Subcutaneous abdominal adipose tissue (tissue), 5 donors: ENCODE results near the gene UNKL.

ENCODE experiments used
- H3K27ac ChIP-seq: one replicate; pipeline ENCODE4 v1.7.0; 2013; ENCODE audit warnings: low read depth, mild to moderate bottlenecking, inconsistent platforms, low read length, moderate library complexity
- H3K27me3 ChIP-seq, 5 donors: one replicate each; pipeline ENCODE4 v1.7.0; 2013; ENCODE audit warnings: low read length in 5 of 5, inconsistent platforms in 1 of 5; ENCODE audit not compliant: control insufficient read depth in 5 of 5, insufficient read depth in 4 of 5
- H3K36me3 ChIP-seq, 5 donors: one replicate each; pipeline ENCODE4 v1.7.0; 2013; ENCODE audit warnings: low read length in 5 of 5; ENCODE audit not compliant: control insufficient read depth in 5 of 5, insufficient read depth in 5 of 5
- H3K4me1 ChIP-seq, 5 donors: one replicate each; pipeline ENCODE4 v1.7.0; 2013; ENCODE audit warnings: low read length in 5 of 5, mild to moderate bottlenecking in 3 of 5, moderate library complexity in 1 of 5; ENCODE audit not compliant: control insufficient read depth in 5 of 5, insufficient read depth in 5 of 5
- H3K4me3 ChIP-seq, 5 donors: one replicate each; pipeline ENCODE4 v1.7.0; 2013; ENCODE audit warnings: low read length in 5 of 5, low read depth in 1 of 5
- H3K9ac ChIP-seq, 5 donors: one replicate each; pipeline ENCODE4 v1.7.0; 2013; ENCODE audit warnings: low read length in 5 of 5, mild to moderate bottlenecking in 4 of 5, moderate library complexity in 3 of 5
- H3K9me3 ChIP-seq, 5 donors: one replicate each; pipeline ENCODE4 v1.7.0; 2013; ENCODE audit warnings: low read length in 5 of 5; ENCODE audit not compliant: control insufficient read depth in 5 of 5
- donor health status: healthy.
- donor health status: healthy.
- donor health status: healthy.
- donor health status: healthy.
- donor health status: healthy.

Gene UNKL

GRCh38 chr16:1356061-1356900 is 58.2 kb downstream of the UNKL start:
- Histone ChIP-seq H3K27ac (no peak overlapping the region), H3K9ac (peak overlapping the region in 3 of 5 donors; percentile 25 to 45 (median 35)), H3K4me3 (no peak overlapping the region), H3K36me3 (peaks cover 0 to 26% (median 13%) of the 10 kb centered on the region in 5 donors), H3K4me1 (peaks cover 5 to 32% (median 29%) of the 10 kb centered on the region in 5 donors), H3K27me3 (no peaks in the 10 kb centered on the region), H3K9me3 (no peaks in the 10 kb centered on the region)

- Histone ChIP-seq H3K4me3 (no peak overlapping the region), H3K27ac (no peak overlapping the region), H3K36me3 (peaks cover 0 to 20% (median 8%) of the 10 kb centered on the region in 5 donors), H3K4me1 (peaks cover 10 to 39% (median 36%) of the 10 kb centered on the region in 5 donors), H3K9me3 (no peaks in the 10 kb centered on the region), H3K9ac (peak overlapping the region in 1 of 5 donors; percentile 11), H3K27me3 (no peaks in the 10 kb centered on the region)
Measured at GRCh38 chr16:1355591-1355990, 58.9 kb downstream of the UNKL start.

- H3K9ac ChIP-seq: peak overlapping the region in 1 of 5 donors; percentile 11
- no peak overlapping the region for H3K27ac ChIP-seq
- H3K9me3 ChIP-seq: no peaks in the 10 kb centered on the region
- H3K4me1 ChIP-seq: peaks cover 10 to 45% (median 42%) of the 10 kb centered on the region in 5 donors
- no peak overlapping the region for H3K4me3 ChIP-seq
- H3K27me3 ChIP-seq: no peaks in the 10 kb centered on the region
- H3K36me3 ChIP-seq: peaks cover 0 to 21% (median 11%) of the 10 kb centered on the region in 5 donors
Measured at GRCh38 chr16:1354815-1355540, 59.5 kb downstream of the UNKL start.

- H3K27me3 ChIP-seq: no peaks in the 10 kb centered on the region
- peak within 1 kb of the TSS; percentile 67 for H3K27ac ChIP-seq
- H3K9me3 ChIP-seq: no peaks in the 10 kb centered on the region
- H3K36me3 ChIP-seq: peaks cover 0 to 33% (median 29%) of the 10 kb centered on the region in 5 donors
- H3K4me3 ChIP-seq: peak within 1 kb of the TSS; percentile 79 to 94 (median 82)
- H3K4me1 ChIP-seq: peaks cover 10 to 46% (median 43%) of the 10 kb centered on the region in 5 donors
- peak within 1 kb of the TSS; percentile 59 to 93 (median 83) for H3K9ac ChIP-seq
Measured at GRCh38 chr16:1351582-1352362, 62.7 kb downstream of the UNKL start, which contains the start of the genes GNPTG and TSR3. GNPTG (plus strand) TSS chr16:1351931; CDS start chr16:1351966, 35 bp downstream. TSR3 (minus strand) TSS chr16:1351878; CDS start chr16:1351804, 74 bp downstream.

- peaks cover 0 to 1% (median 0%) of the 10 kb centered on the region in 5 donors for H3K27me3 ChIP-seq
- peaks cover 0 to 33% (median 29%) of the 10 kb centered on the region in 5 donors for H3K36me3 ChIP-seq
- peak overlapping the region; percentile 67 for H3K27ac ChIP-seq
- H3K9ac ChIP-seq: peak overlapping the region; percentile 52 to 93 (median 83)
- H3K4me3 ChIP-seq: peak overlapping the region; percentile 79 to 94 (median 82)
- no peaks in the 10 kb centered on the region for H3K9me3 ChIP-seq
- peaks cover 10 to 46% (median 43%) of the 10 kb centered on the region in 5 donors for H3K4me1 ChIP-seq
Measured at GRCh38 chr16:1351215-1351581, 63.3 kb downstream of the UNKL start.

- peaks cover 0 to 33% (median 29%) of the 10 kb centered on the region in 5 donors for H3K36me3 ChIP-seq
- peak overlapping the region; percentile 67 for H3K27ac ChIP-seq
- H3K4me3 ChIP-seq: peak overlapping the region; percentile 79 to 94 (median 82)
- peaks cover 0 to 3% (median 0%) of the 10 kb centered on the region in 5 donors for H3K27me3 ChIP-seq
- H3K4me1 ChIP-seq: peaks cover 10 to 43% (median 39%) of the 10 kb centered on the region in 5 donors
- peak overlapping the region; percentile 2 to 93 (median 83) for H3K9ac ChIP-seq
- no peaks in the 10 kb centered on the region for H3K9me3 ChIP-seq
Measured at GRCh38 chr16:1350691-1351090, 63.8 kb downstream of the UNKL start.

- H3K4me1 ChIP-seq: peaks cover 10 to 36% (median 33%) of the 10 kb centered on the region in 5 donors
- no peak overlapping the region for H3K27ac ChIP-seq
- H3K27me3 ChIP-seq: peaks cover 0 to 3% (median 0%) of the 10 kb centered on the region in 5 donors
Measured at GRCh38 chr16:1349951-1350350, 64.6 kb downstream of the UNKL start.

GRCh38 chr16:1349351-1349750 is 65.2 kb downstream of the UNKL start:
- H3K4me1 ChIP-seq: peaks cover 10 to 36% (median 33%) of the 10 kb centered on the region in 5 donors
- H3K36me3 ChIP-seq: peaks cover 0 to 33% (median 29%) of the 10 kb centered on the region in 5 donors
- H3K4me3 ChIP-seq: no peak overlapping the region
- peaks cover 0 to 3% (median 0%) of the 10 kb centered on the region in 5 donors for H3K27me3 ChIP-seq
- no peak overlapping the region for H3K9ac ChIP-seq
- H3K27ac ChIP-seq: no peak overlapping the region
- no peaks in the 10 kb centered on the region for H3K9me3 ChIP-seq

More at GRCh38 chr16:1349951-1350350, 64.6 kb downstream of the UNKL start:
- H3K4me3 ChIP-seq: no peak overlapping the region
- no peak overlapping the region for H3K9ac ChIP-seq
- peaks cover 0 to 33% (median 29%) of the 10 kb centered on the region in 5 donors for H3K36me3 ChIP-seq
- H3K9me3 ChIP-seq: no peaks in the 10 kb centered on the region

- Histone ChIP-seq H3K9ac (no peak overlapping the region), H3K27ac (no peak overlapping the region), H3K4me3 (no peak overlapping the region), H3K27me3 (peaks cover 0 to 3% (median 0%) of the 10 kb centered on the region in 5 donors), H3K36me3 (peaks cover 0 to 33% (median 29%) of the 10 kb centered on the region in 5 donors), H3K9me3 (no peaks in the 10 kb centered on the region), H3K4me1 (peaks cover 10 to 36% (median 33%) of the 10 kb centered on the region in 5 donors)
Measured at GRCh38 chr16:1348926-1349325, 65.6 kb downstream of the UNKL start.
